K562 (cell line): ENCODE results near the gene SF3B3. TPM values are rescaled to one million over a fixed set of nuclear protein-coding genes. Genes with fewer than 3 reads are reported as not detected.
A peak's percentile ranks its signal among the peaks of the same experiment; 100 is the strongest.

Experiments
- ATAC-seq: fragments of 200-7000 bp; cut with Tn5 transposase; 3 replicates; pipeline ENCODE4 v1.9.1; 2020; ENCODE audit warnings: moderate library complexity
- BruUV-seq: library from RNA; stranded (reverse); fragments of 400-500 nt; replicated peaks from 2 replicates; lab custom pipeline; 2021; lab: Mats Ljungman, UMichigan
- CTCF ChIA-PET: fragments of 300-600 bp; formaldehyde crosslinking; extraction: SDS; loops from one replicate; lab custom pipeline; 2021; ENCODE audit warnings: low intra/inter-chr PET ratio; lab: Yijun Ruan, JAX
- POLR2A ChIA-PET: fragments of 300-600, 350-650 bp; sonication (Branson Sonifier 250); formaldehyde crosslinking; extraction: SDS; loops from one replicate; lab custom pipeline; 2021; ENCODE audit warnings: antibody characterized with exemption, inconsistent platforms; lab: Yijun Ruan, JAX
- DNase-seq, 4 experiments: peaks; one replicate each; pipeline versions ENCODE4 v3.0.0 to v3.0.0-alpha.2; 2011 to 2018; ENCODE audit warnings: low spot score in 3 of 4, mixed read lengths in 3 of 4; ENCODE audit errors: extremely low read depth in 1 of 4
- FAIRE-seq: peaks from 2 replicates; lab custom pipeline; 2011; peaks lifted over from hg19 to GRCh38; lab: Jason Lieb, UNC
- H2AFZ ChIP-seq: 2 replicates; pipeline ENCODE4 v1.6.0; 2011; ENCODE audit warnings: low read depth, low read length, control low read depth, inconsistent platforms
- H3K27ac ChIP-seq: fragments of 200-600 bp; 3 replicates; pipeline ENCODE4 v1.8.0; 2011; ENCODE audit warnings: low read depth, mild to moderate bottlenecking, control low read depth, inconsistent platforms, low read length, moderate library complexity, mixed read lengths; ENCODE audit errors: extremely low read depth
- H3K27me3 ChIP-seq, 2 experiments: fragments of 300-600 bp in 1 of 2; 2 replicates in 1 of 2; 3 replicates in 1 of 2; pipeline versions ENCODE4 v1.6.0 to v1.8.0; 2011; ENCODE audit warnings: inconsistent platforms in 2 of 2, low read length in 2 of 2, mild to moderate bottlenecking in 1 of 2, mixed read lengths in 1 of 2, moderate library complexity in 1 of 2; ENCODE audit not compliant: control insufficient read depth in 2 of 2, insufficient read depth in 2 of 2
- H3K36me3 ChIP-seq: fragments of 300-600 bp; 3 replicates; pipeline ENCODE4 v1.8.0; 2011; ENCODE audit warnings: mild to moderate bottlenecking, low read length, inconsistent platforms; ENCODE audit not compliant: control insufficient read depth, insufficient read depth
- H3K4me1 ChIP-seq, 2 experiments: fragments of 200-600 bp in 1 of 2; replicated peaks in 1 of 2; 2 replicates in 1 of 2; 3 replicates in 1 of 2; pipeline versions ENCODE4 v1.5.1 to v1.8.0; 2011; ENCODE audit warnings: inconsistent platforms in 2 of 2, low read length in 2 of 2, mild to moderate bottlenecking in 1 of 2, mixed read lengths in 1 of 2, moderate library complexity in 1 of 2; ENCODE audit not compliant: control insufficient read depth in 2 of 2, insufficient read depth in 2 of 2
- H3K4me2 ChIP-seq: 2 replicates; pipeline ENCODE4 v1.6.1; 2011; ENCODE audit warnings: low read length, control low read depth, inconsistent platforms, mixed read lengths; ENCODE audit not compliant: insufficient read depth
- H3K4me3 ChIP-seq: fragments of 200-600 bp; sonication (generic), shearing (Covaris generic); 2 replicates; pipeline ENCODE4 v1.5.1; 2016; ENCODE audit warnings: control low read depth, inconsistent platforms
- H3K79me2 ChIP-seq: fragments of 200-600 bp; 3 replicates; pipeline ENCODE4 v1.8.0; 2011; ENCODE audit warnings: low read length, inconsistent platforms; ENCODE audit not compliant: control insufficient read depth, insufficient read depth
- H3K9ac ChIP-seq, 2 experiments: 2 replicates each; pipeline versions ENCODE4 v1.6.0 to v1.6.1; 2011; ENCODE audit warnings: low read depth in 2 of 2, low read length in 2 of 2, control low read depth in 1 of 2, inconsistent platforms in 1 of 2, mild to moderate bottlenecking in 1 of 2, mixed read lengths in 1 of 2; ENCODE audit not compliant: insufficient read depth in 1 of 2
- H3K9me1 ChIP-seq: one replicate; pipeline ENCODE4 v1.6.0; 2011; ENCODE audit warnings: inconsistent platforms, mild to moderate bottlenecking, low read length, moderate library complexity; ENCODE audit not compliant: control insufficient read depth, insufficient read depth
- H3K9me3 ChIP-seq: replicated peaks from 2 replicates; pipeline ENCODE4 v1.5.1; 2011; ENCODE audit warnings: low read depth, low read length, inconsistent platforms; ENCODE audit not compliant: control insufficient read depth, insufficient read depth
- H4K20me1 ChIP-seq: replicated peaks from 2 replicates; pipeline ENCODE4 v1.6.1; 2011; ENCODE audit warnings: low read length, inconsistent platforms, mixed read lengths; ENCODE audit not compliant: control insufficient read depth, insufficient read depth
- BCOR ChIP-seq: fragments of 450-650 bp; IDR thresholded peaks from 2 replicates; pipeline ENCODE4 v1.6.1; 2016
- ETS2 ChIP-seq: IDR thresholded peaks from 2 replicates; pipeline ENCODE4 v1.6.1; 2016; ENCODE audit warnings: borderline replicate concordance, missing genetic modification characterization, mild to moderate bottlenecking, moderate library complexity, missing compliant biosample characterization; ENCODE audit not compliant: poor library complexity, severe bottlenecking
- NFIC ChIP-seq: fragments of 450-650 bp; IDR thresholded peaks from 2 replicates; pipeline ENCODE4 v1.6.1; 2017; ENCODE audit warnings: mild to moderate bottlenecking, inconsistent platforms
- RBM25 ChIP-seq: fragments of 200-400 bp; formaldehyde crosslinking; IDR thresholded peaks from 2 replicates; pipeline ENCODE4 v1.6.1; 2018; ENCODE audit warnings: low read length, low read depth, moderate library complexity; ENCODE audit not compliant: severe bottlenecking
- SRF ChIP-seq, 2 experiments: fragments of 250-450, 450-650 bp in 1 of 2; sonication (Bioruptor Pico) in 1 of 2; sonication (generic) in 1 of 2; formaldehyde crosslinking; IDR thresholded peaks; 2 replicates each; pipeline versions ENCODE4 v1.5.0 to v1.5.1; 2020 to 2022; ENCODE audit warnings: mild to moderate bottlenecking in 1 of 2, missing genetic modification reagents in 1 of 2
- ZNF431 ChIP-seq: sonication (generic); formaldehyde crosslinking; IDR thresholded peaks from 2 replicates; pipeline ENCODE4 v1.8.0; 2022; ENCODE audit warnings: mild to moderate bottlenecking, missing genetic modification reagents
- WGBS: fragments of 100-300 bp; shearing (Covaris generic); methylation state at CpG from one replicate; pipeline ENCODE4 v1.1.6; 2016; ENCODE audit warnings: low coverage, mixed read lengths; ENCODE audit not compliant: insufficient coverage; ENCODE audit errors: missing lambda C conversion rate; 5-methylcytosine and 5-hydroxymethylcytosine counted together
- in situ Hi-C: fragments of 300-500 bp; cut with MboI; formaldehyde crosslinking; loops from 4 replicates; pipeline ENCODE4 v1.15.0; 2018; ENCODE audit warnings: inconsistent platforms, mixed read lengths
- intact Hi-C: fragments of 100-400 bp; cut with micrococcal nuclease; formaldehyde crosslinking; loops from 2 replicates; pipeline ENCODE4 v1.14.2; 2022
- polyA plus RNA-seq, 8 experiments: library from polyadenylated mRNA; depleted of rRNA in 4 of 8; stranded (reverse) in 5 of 8; unstranded in 3 of 8; fragments of >200 nt; fragmentation: Nextera tagmentation in 2 of 8; fragmentation: Illumina TruSeq in 1 of 8; extraction: Ambion mirVana in 2 of 8; extraction: Trizol in 1 of 8; gene quantifications; 2 replicates each; pipeline versions ENCODE4 v1.2.1 to v1.2.3, GENCODE V29; 2011 to 2014; ENCODE audit warnings: inconsistent platforms in 1 of 8, missing spikeins in 1 of 8
- total RNA-seq, 7 experiments: library from RNA; depleted of rRNA in 6 of 7; stranded (reverse); fragments of >200 nt in 6 of 7; fragmentation: Illumina TruSeq in 2 of 7; extraction: Trizol in 2 of 7; gene quantifications; 2 replicates each; pipeline versions ENCODE4 v1.2.1 to v1.2.3, GENCODE V29; 2011 to 2021; ENCODE audit warnings: low replicate concordance in 1 of 7
- TF ChIP-seq, protein P1 (sequence below), 2 experiments: fragments of 450-650 bp in 1 of 2; sonication (generic) in 1 of 2; formaldehyde crosslinking in 1 of 2; IDR thresholded peaks in 1 of 2; conservative IDR thresholded peaks in 1 of 2; 2 replicates each; pipeline versions ENCODE4 v1.6.1 to v1.8.1; 2016 to 2023; ENCODE audit warnings: mild to moderate bottlenecking in 2 of 2, moderate library complexity in 2 of 2, inconsistent platforms in 1 of 2, missing genetic modification reagents in 1 of 2

The SF3B3 gene
- total and polyA plus RNA-seq, 9 of the 15 experiments (the other 6 are each of a cell fraction or from before 2014, with no cell fraction given), result 98.9 to 546 (median 221) TPM

DNA sequence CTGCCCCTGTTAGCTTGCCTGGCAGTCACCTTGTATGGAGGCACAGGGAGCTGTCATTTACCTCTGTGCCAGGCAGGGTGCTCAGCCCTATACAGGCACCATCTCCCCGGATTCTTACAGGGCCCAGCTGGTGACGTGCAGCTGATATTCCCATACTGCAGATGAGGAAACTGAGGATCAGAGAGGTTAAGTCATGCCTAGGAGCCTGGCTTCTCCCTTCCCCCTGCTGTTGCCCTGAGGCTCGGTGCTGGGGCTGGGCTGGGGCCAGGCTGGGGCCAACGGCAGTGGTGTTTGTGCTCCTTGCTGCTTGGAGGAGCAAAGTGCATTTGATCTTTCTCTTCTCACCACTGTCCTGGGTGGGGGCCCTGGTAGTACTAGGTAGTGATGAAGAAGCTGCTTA lies 68.0 kb downstream of the SF3B3 start:
- H3K9me3 ChIP-seq, result no peaks in the 10 kb centered on the region
- in situ Hi-C loops (no loop called here), intact Hi-C loops (no loop called here)
- POLR2A ChIA-PET, result no interaction called here
- no peak for FAIRE-seq
- no TSS peak for BruUV-seq
- H4K20me1 ChIP-seq, result peaks cover 5% of the 10 kb centered on the region; the same call in 1 of the 2 replicates
- no peak for DNase-seq
- peak; percentile 22; the same call in 2 of the 3 replicates for ATAC-seq
- H3K27me3 ChIP-seq, result peaks cover 19 to 39% of the 10 kb centered on the region in 2 experiments
- WGBS, result 4% methylated on average over 4 of the region's 4 CpGs
- no peak overlapping the region for H3K27ac ChIP-seq
- CTCF ChIA-PET, result no interaction called here
- no peaks in the 10 kb centered on the region for H3K36me3 ChIP-seq
- no peak overlapping the region for H3K4me2 ChIP-seq
- H3K79me2 ChIP-seq, result no peaks in the 10 kb centered on the region
- H3K9ac ChIP-seq, result no peak overlapping the region
- H2AFZ ChIP-seq, result no peak overlapping the region
- no peaks in the 10 kb centered on the region for H3K9me1 ChIP-seq
- H3K4me3 ChIP-seq, result no peak overlapping the region
- peaks cover 0 to 5% of the 10 kb centered on the region in 2 experiments; a peak in 1 of 5 replicates for H3K4me1 ChIP-seq
- TF ChIP-seq ETS2 (tag) (no peak), SRF (CRISPR knock-in tag; IDR thresholded peaks at IDR 0.05) (no peak), RBM25 (peak; percentile 62), ZNF431 (CRISPR knock-in tag) (no peak), BCOR (0 out of 2 replicates have a peak, but pooled peaks have one; percentile 46)

DNA sequence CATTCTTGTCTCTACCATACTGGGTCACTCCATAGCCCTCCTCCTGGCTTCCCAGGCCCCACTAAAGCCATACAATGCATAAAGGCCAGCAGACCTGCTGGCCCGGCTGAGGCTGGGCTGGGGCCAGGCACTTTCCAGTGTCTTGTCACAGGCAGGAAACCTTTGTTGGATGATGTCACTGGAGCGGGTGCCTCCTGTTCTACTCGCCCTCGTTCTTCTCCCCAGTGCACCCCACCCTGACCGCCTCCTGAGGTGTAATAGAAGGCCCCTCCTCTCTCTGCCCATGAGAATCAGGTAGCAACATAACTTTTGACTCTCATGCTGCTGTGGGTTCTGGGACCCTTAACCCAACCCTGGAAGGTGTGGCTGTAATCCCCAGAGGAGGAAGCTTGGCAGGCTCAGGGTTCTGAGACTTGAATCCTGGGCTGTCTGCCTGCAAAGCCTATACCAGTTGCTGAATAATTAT lies 68.5 kb downstream of the SF3B3 start:
- in situ Hi-C loops, result no loop called here
- H4K20me1 ChIP-seq, result peaks cover 5% of the 10 kb centered on the region; the same call in 1 of the 2 replicates
- POLR2A ChIA-PET, result interaction anchor here (1.7 kb wide), 1 partner anchor 10 kb away, joined by 6 read pairs; no protein-coding TSS in a partner anchor
- DNase-seq (no peak), ATAC-seq (peak; percentile 56), FAIRE-seq (no peak)
- no peak overlapping the region for H3K27ac ChIP-seq
- peaks cover 22 to 40% of the 10 kb centered on the region in 2 experiments for H3K27me3 ChIP-seq
- H3K4me1 ChIP-seq, result peaks cover 0 to 5% of the 10 kb centered on the region in 2 experiments; a peak in 1 of 5 replicates
- CTCF ChIA-PET, result no interaction called here
- H2AFZ ChIP-seq, result no peak overlapping the region
- 17% methylated on average over 5 of the region's 5 CpGs for WGBS
- peak overlapping the region in 1 of 2 experiments; percentile 43; a peak in 1 of 4 replicates for H3K9ac ChIP-seq
- no peaks in the 10 kb centered on the region for H3K36me3 ChIP-seq
- intact Hi-C loops, result no loop called here
- no peaks in the 10 kb centered on the region for H3K79me2 ChIP-seq
- no peak overlapping the region for H3K4me2 ChIP-seq
- H3K4me3 ChIP-seq, result no peak overlapping the region
- no peak for TF ChIP-seq NFIC
- TF ChIP-seq, protein P1, sequence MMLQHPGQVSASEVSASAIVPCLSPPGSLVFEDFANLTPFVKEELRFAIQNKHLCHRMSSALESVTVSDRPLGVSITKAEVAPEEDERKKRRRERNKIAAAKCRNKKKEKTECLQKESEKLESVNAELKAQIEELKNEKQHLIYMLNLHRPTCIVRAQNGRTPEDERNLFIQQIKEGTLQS (IDR thresholded peaks at IDR 0.05), result 0 out of 2 replicates have a peak, but pooled peaks have one; percentile 16
- TF ChIP-seq, protein P1 (CRISPR knock-in tag; conservative IDR thresholded peaks at IDR 0.05), result no peak
- no peaks in the 10 kb centered on the region for H3K9me1 ChIP-seq
- H3K9me3 ChIP-seq, result no peaks in the 10 kb centered on the region
- BruUV-seq, result no TSS peak
